NCI-H748 (cell line): ENCODE results near the gene MATR3.
"Not testable (repeated sequence)": the region's sequence is repeated elsewhere in the genome, so short reads cannot be mapped to it uniquely, and the experiment has no call there.

Source experiments
- DNase-seq: peaks from one replicate; lab custom pipeline; 2025; ENCODE audit not compliant: unreplicated experiment; lab: John Stamatoyannopoulos, UW

The MATR3 gene, protein sequence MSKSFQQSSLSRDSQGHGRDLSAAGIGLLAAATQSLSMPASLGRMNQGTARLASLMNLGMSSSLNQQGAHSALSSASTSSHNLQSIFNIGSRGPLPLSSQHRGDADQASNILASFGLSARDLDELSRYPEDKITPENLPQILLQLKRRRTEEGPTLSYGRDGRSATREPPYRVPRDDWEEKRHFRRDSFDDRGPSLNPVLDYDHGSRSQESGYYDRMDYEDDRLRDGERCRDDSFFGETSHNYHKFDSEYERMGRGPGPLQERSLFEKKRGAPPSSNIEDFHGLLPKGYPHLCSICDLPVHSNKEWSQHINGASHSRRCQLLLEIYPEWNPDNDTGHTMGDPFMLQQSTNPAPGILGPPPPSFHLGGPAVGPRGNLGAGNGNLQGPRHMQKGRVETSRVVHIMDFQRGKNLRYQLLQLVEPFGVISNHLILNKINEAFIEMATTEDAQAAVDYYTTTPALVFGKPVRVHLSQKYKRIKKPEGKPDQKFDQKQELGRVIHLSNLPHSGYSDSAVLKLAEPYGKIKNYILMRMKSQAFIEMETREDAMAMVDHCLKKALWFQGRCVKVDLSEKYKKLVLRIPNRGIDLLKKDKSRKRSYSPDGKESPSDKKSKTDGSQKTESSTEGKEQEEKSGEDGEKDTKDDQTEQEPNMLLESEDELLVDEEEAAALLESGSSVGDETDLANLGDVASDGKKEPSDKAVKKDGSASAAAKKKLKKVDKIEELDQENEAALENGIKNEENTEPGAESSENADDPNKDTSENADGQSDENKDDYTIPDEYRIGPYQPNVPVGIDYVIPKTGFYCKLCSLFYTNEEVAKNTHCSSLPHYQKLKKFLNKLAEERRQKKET

GRCh38 chr5:139293507-139294373 lies at the start of gene MATR3:
MATR3 (plus strand) TSS chr5:139293740; CDS start chr5:139307416, 13,676 bp downstream.
- peak; percentile 98 for DNase-seq

DNA sequence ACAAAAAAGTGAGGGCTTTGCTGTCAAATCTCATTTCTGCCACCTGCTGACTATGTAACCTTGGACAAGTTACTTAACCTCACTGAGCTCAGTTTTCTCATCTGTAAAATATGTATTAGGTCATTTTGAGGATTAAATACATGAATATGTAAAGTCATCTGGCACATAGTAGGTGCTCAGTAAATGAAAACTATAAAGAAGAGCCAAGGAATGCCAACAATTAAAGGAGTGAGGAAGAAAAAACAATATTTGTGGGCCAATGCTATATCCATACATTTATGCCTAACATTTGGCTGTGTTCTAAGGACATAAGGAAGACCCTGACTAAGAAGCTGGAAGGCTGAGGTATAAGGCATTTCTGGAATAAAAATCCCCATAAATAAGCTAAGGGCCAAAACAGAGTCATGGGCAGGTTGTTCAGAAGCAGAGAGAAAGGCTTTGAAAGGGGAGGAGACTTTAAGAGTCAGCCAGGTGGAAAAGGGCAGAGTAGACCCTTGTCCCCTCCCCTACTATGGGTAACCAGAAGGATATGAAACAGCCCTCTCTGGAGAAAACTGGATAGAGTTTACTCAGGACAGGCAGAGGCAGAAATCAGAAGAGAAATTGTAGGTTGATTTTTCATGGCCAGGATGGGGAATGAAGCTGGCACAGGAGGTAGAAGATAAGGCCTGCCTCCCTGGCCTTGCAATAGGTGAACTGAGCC lies 47.8 kb upstream of the MATR3 start:
- no peak for DNase-seq

GRCh38 chr5:139246394-139246793 lies 47.1 kb upstream of the MATR3 start:
- no peak for DNase-seq

- no peak for DNase-seq
Measured at GRCh38 chr5:139248826-139249453, 44.6 kb upstream of the MATR3 start.

- no peak for DNase-seq
Measured at GRCh38 chr5:139251281-139251687, 42.3 kb upstream of the MATR3 start.

DNA sequence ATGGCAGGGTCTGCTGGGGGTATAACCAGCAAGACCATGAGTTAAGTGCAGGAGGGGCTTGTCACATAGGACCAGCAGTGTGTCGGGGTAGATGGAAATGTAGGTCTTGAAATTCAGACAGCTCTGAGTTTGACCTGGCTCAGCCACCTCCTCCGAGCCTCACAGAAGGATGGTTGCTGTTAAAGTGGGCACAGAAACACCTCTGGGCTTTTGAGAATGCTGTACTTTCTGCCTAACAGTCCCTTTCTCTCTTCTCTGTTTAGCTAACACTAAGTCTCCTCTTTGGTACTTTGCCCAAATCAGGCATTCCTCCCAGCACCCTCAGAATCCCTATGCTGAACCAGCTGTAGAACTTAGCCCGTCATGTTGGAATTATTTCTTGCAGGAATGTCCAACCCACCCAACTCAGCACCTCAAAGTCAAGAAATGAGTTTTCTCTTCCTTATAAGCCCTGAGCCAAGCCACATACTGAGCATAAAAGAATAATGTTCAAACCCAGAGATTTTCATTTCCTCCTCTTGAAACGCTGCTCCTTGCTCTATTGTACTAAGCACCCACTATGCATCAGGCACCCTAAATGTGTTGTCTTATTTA lies 41.7 kb upstream of the MATR3 start:
- DNase-seq = no peak

DNA sequence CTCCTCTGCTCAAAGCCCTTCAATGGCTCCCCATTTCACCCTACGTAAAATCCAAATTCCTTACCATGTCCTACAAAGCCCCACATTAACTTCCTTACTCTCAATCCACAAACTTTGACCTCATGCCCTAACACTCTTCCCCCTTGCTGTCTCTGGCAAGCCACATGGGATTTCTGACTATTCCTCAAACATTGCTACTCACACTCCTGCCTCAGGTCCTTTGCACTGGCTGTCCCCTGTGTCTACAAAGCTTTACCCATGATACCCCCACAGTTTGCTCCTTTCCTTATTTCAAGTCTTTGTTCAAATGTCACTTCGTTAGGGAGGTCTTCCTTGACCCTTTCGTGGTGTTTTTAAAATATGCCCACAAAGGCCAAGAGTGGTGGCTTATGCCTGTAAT lies 40.4 kb upstream of the MATR3 start:
- DNase-seq = no peak

DNA sequence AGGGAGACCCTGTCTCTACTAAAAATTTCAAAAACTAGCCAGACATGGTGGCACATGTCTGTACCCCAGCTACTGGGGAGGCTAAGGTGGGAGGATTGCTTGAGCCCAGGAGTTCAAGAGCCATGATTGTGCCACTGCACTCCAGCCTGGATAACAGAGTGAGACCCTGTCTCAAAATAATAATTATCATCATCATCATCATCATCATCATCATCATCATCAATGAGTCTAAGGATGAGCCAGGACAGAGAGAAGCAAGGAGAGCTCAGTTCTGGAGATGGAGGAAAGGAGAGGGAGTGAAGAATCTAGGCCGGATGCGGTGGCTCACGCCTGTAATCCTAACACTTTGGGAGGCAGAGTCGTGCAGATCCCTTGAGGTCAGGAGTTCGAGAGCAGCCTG lies 36.7 kb upstream of the MATR3 start:
- no peak for DNase-seq

DNA sequence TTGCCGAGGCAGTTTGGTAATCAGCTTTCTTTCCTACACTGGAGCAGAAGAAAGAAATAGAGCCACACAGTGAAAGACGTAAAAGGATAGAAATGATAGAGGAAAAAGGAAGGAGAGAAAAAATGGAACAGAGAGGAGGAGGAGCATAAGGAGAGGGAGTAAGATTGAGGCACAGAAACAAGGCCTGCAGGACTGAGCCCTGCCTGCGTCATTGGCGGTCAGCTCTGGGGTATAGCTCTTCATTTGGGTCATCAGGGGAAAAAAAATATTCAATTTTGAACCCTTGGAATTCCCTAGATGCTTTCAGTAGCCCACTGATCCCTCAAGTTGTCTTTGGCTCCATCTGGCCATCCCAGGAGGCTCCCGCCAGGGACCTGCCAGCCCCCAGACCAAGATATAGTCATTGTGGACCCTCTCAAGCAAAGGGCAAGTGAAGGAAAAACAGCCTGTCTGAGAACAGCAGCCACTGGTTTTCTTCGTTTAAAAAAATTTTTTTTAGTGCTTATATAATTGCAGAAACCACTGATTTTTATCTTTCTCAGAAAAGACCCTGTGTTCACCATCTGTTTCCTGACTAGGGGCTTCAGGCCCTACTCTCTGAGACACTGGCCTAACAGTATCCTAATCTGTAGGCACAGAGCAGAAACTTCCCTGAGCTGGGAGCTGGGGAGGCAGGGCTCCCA lies 31.3 kb upstream of the MATR3 start:
- DNase-seq = no peak

- peak; percentile 85 for DNase-seq
Measured at GRCh38 chr5:139262742-139263445, 30.6 kb upstream of the MATR3 start.

DNA sequence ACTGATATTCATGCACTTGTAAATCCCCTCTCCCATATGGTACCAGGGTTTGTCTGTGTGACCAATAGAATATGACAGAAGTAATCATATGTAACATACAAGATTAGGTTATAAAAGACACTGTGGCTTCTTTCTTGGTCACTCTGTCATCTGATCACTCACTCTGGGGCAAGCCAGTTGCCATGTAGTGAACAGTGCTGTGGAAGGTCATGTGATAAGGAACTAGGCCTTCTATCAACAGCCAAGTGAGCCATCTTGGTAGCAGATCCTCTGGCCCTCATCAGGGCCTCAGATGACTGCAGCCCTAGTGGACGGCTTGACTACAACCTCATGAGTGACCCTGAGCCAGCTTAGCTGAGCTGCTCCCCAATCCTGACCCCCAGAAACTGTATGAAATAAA lies 30.0 kb upstream of the MATR3 start:
- DNase-seq = no peak

GRCh38 chr5:139263946-139264345 lies 29.6 kb upstream of the MATR3 start:
- DNase-seq = no peak

- DNase-seq = no peak
Measured at GRCh38 chr5:139265001-139265400, 28.5 kb upstream of the MATR3 start.

GRCh38 chr5:139266236-139266635 lies 27.3 kb upstream of the MATR3 start:
- no peak for DNase-seq

DNA sequence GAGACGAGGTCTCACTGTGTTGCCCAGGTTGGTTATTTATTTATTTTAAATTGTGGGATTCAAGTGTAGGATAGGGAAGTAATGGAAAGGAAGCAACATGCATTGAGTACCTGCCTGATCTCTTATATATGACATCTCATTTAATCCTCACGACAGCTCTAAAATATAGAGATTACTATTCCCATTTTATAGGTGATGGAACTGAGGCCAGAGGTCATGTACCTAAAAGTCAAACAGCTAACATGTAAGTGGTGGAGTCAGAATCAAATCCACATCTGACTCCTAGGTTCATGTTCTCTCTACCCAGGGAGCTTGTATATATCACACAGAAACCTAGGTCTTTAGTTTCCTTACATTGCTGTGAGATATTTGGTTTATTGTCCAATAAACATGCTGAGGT lies 26.1 kb upstream of the MATR3 start:
- DNase-seq = no peak

DNA sequence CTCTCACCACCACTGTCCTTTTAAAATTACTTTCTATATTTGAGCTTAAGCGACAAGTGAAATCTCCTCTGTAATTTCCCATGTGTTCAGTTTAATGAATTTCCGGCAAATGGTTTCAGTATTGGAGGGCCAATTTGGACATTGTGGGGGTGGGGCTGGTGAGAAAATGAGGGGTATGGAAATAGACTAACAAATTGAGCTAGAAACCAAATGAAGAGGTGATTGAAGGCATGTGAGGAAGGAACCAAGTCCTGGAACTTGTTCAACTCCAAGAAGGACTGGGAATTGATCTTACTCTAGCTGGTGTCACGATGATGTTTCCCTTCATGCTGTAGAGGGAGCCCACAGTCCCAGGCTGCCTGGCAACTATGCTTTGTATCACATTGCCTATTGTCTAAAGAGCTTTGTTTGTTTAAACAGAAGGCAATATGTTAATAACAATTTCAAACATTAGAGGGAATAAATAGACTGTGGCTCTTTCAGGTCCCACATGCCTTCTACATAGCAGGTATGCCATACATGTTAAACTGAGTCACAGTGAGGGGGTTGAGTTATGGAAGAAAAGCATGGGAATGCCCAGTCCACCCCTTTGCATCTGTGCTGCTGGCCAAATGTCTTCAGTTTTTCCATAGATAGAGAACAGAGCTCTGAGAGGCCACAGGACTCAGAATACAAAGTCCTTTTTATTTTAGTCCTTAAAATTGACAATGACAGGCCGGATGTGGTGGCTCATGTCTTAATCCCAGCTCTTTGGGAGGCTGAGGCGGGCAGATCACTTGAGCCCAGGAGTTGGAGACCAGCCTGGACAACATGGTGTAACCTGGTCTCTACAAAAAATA lies 25.0 kb upstream of the MATR3 start:
- no peak for DNase-seq

DNA sequence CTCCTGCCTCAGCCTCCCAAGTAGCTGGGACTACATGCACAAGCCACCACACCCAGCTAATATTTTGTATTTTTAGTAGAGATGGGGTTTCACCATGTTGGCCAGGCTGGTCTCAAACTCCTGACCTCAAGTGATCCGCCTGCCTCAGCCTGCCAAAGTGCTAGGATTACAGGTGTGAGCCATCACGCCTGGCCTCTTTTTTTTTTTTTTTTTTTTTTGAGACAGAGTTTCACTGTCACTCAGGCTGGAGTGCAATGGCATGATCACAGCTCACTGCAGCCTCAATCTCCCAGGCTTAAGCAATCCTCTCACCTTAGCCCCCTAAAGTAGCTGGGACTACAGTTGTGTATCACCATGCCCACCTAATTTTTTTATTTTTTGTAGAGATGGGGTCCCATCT lies 22.8 kb upstream of the MATR3 start:
- DNase-seq = not testable (repeated sequence)
